ENCODE results near the gene LDB1.

Gene LDB1

GRCh38 chr10:102134416-102134815 lies 14.2 kb upstream of the LDB1 start:
- TF ChIP-seq NFIC (IDR thresholded peaks at IDR 0.05) (no peak), RAD21 (IDR thresholded peaks at IDR 0.05; ENCODE audit: low read depth) (no peak), CEBPB (IDR thresholded peaks at IDR 0.05) (no peak), EGR1 (IDR thresholded peaks at IDR 0.05) (no peak), ZBTB7A (IDR thresholded peaks at IDR 0.05; ENCODE audit: low read depth) (no peak), TEAD4 (IDR thresholded peaks at IDR 0.05) (no peak), FOXM1 (IDR thresholded peaks at IDR 0.05; ENCODE audit: borderline replicate concordance, low read depth) (no peak), TCF12 (IDR thresholded peaks at IDR 0.05; ENCODE audit: low read depth) (no peak), EP300 (IDR thresholded peaks at IDR 0.05; ENCODE audit: borderline replicate concordance) (no peak), CREB1 (IDR thresholded peaks at IDR 0.05; ENCODE audit: low read depth) (no peak), TAF1 (IDR thresholded peaks at IDR 0.05; ENCODE audit: low read depth) (no peak), YY1 (IDR thresholded peaks at IDR 0.05; ENCODE audit: low read depth) (no peak), REST (IDR thresholded peaks at IDR 0.05; ENCODE audit: low read depth) (no peak)
- TF ChIP-seq, protein P1, sequence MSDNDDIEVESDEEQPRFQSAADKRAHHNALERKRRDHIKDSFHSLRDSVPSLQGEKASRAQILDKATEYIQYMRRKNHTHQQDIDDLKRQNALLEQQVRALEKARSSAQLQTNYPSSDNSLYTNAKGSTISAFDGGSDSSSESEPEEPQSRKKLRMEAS (IDR thresholded peaks at IDR 0.05): no peak
- TF ChIP-seq, protein P2, sequence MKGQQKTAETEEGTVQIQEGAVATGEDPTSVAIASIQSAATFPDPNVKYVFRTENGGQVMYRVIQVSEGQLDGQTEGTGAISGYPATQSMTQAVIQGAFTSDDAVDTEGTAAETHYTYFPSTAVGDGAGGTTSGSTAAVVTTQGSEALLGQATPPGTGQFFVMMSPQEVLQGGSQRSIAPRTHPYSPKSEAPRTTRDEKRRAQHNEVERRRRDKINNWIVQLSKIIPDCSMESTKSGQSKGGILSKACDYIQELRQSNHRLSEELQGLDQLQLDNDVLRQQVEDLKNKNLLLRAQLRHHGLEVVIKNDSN (IDR thresholded peaks at IDR 0.05): no peak

DNA sequence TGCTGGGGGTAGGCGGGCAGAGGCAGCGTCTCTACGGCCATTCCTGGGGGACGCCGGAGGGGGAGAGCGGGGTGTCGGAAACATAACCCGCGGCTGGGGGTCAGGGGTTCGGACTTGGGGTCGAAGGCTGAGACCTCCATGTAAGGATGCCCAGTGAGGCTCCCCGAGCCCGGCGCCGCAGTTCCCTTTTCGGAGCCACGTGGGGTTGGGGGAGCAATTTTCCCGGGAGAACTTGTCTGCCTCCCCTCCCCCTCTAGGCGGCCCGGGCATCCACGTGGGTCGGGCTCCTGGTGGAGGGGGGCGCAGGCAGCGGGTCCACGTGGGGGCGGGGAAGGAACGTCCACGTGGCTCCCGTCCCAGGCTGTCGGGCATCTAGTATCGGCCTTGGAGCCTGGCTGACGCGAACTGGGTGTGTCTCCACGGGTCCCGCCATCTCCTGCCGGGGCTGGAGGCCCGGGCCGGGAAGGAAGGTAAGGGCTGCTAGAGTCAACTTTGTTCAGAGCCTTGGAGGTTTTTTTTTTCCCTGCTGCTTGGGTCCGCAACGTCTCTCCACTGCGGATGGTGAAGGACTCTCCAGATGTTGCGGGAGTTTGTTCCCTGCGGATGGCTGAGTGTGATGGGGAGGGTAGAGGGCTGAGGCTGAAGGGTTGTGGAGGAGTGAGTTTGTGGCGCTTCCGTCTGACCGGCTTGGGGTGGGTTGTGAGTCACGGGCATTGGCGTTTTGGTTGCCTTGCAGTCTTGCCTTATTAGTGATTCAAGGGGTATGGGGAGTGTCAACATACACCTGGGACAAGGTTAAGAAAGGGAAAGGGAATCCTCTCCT lies 13.4 kb upstream of the LDB1 start:
- TF ChIP-seq CREB1 (IDR thresholded peaks at IDR 0.05; ENCODE audit: low read depth) (no peak), TCF12 (IDR thresholded peaks at IDR 0.05; ENCODE audit: low read depth) (peak; percentile 59), ZBTB7A (IDR thresholded peaks at IDR 0.05; ENCODE audit: low read depth) (peak; percentile 84; the same call in 1 of the 2 replicates), RAD21 (IDR thresholded peaks at IDR 0.05; ENCODE audit: low read depth) (no peak)
- TF ChIP-seq, protein P1 (IDR thresholded peaks at IDR 0.05): peak; percentile 98
- TF ChIP-seq, protein P2 (IDR thresholded peaks at IDR 0.05): peak; percentile 88

DNA sequence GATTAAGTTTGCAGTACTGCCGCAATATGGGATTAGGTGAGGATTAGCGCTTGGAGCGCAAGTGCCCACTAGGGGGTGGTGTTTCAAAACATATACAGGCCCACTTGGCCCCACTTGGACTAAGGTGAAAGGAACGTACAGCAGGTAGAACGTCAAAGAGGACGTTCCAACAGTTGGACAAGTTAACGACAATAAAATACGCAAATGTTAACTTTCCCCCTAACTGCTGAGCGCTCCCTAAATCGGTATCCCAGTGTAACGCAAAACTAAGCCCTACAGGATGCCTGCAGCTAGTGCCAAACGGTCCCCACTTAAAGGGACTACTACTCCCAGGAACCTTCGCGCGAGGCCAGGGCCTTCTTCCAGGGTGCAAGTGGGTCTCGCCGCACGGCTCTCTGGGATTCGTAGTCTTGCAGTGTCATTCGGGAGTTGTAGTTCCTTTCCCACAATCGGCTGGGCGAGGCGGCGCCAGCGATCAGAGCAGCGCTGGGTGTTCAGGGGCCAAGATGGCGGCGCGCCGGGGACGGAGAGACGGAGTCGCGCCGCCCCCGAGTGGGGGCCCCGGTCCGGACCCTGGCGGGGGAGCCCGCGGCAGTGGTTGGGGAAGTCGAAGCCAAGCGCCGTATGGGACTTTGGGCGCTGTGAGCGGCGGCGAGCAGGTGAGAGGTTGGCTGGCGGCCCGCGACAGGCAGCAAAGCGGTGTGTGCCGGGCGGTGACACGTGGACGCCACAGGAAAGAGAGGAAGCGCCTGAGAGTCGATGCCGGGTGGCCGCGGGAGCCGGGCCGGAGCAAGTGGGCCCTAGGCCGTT lies 12.6 kb upstream of the LDB1 start, which contains the start of gene PPRC1:
TSS of gene PPRC1 (plus strand) at position 478 of the 810 bp plus-strand sequence. CDS start at position 507, 29 bp downstream.
- TF ChIP-seq ZBTB7A (IDR thresholded peaks at IDR 0.05; ENCODE audit: low read depth) (no peak; the same call in 1 of the 2 replicates), REST (IDR thresholded peaks at IDR 0.05; ENCODE audit: low read depth) (no peak), TAF1 (IDR thresholded peaks at IDR 0.05; ENCODE audit: low read depth) (peak; percentile 99), CREB1 (IDR thresholded peaks at IDR 0.05; ENCODE audit: low read depth) (no peak; the same call in 1 of the 2 replicates), TCF12 (IDR thresholded peaks at IDR 0.05; ENCODE audit: low read depth) (peak; percentile 78), RAD21 (IDR thresholded peaks at IDR 0.05; ENCODE audit: low read depth) (peak; percentile 84), FOXM1 (IDR thresholded peaks at IDR 0.05; ENCODE audit: borderline replicate concordance, low read depth) (peak; percentile 30; the same call in 1 of the 2 replicates), YY1 (IDR thresholded peaks at IDR 0.05; ENCODE audit: low read depth) (peak; percentile 97), EGR1 (IDR thresholded peaks at IDR 0.05) (peak; percentile 68; the same call in 1 of the 2 replicates), CEBPB (IDR thresholded peaks at IDR 0.05) (0 out of 2 replicates have a peak, but pooled peaks have one; percentile 48), TEAD4 (IDR thresholded peaks at IDR 0.05) (no peak; the same call in 1 of the 2 replicates), EP300 (IDR thresholded peaks at IDR 0.05; ENCODE audit: borderline replicate concordance) (no peak), NFIC (IDR thresholded peaks at IDR 0.05) (peak; percentile 15; the same call in 1 of the 2 replicates)
- TF ChIP-seq, protein P2 (IDR thresholded peaks at IDR 0.05): peak; percentile 52
- TF ChIP-seq, protein P1 (IDR thresholded peaks at IDR 0.05): peak; percentile 84; the same call in 1 of the 2 replicates

GRCh38 chr10:102132193-102132562 lies 12.0 kb upstream of the LDB1 start:
- TF ChIP-seq, protein P1 (IDR thresholded peaks at IDR 0.05): no peak
- TF ChIP-seq NFIC (IDR thresholded peaks at IDR 0.05) (no peak), CEBPB (IDR thresholded peaks at IDR 0.05) (no peak), RAD21 (IDR thresholded peaks at IDR 0.05; ENCODE audit: low read depth) (no peak), EGR1 (IDR thresholded peaks at IDR 0.05) (no peak), TAF1 (IDR thresholded peaks at IDR 0.05; ENCODE audit: low read depth) (no peak), ZBTB7A (IDR thresholded peaks at IDR 0.05; ENCODE audit: low read depth) (no peak), TCF12 (IDR thresholded peaks at IDR 0.05; ENCODE audit: low read depth) (no peak), CREB1 (IDR thresholded peaks at IDR 0.05; ENCODE audit: low read depth) (no peak), FOXM1 (IDR thresholded peaks at IDR 0.05; ENCODE audit: borderline replicate concordance, low read depth) (no peak), YY1 (IDR thresholded peaks at IDR 0.05; ENCODE audit: low read depth) (no peak), REST (IDR thresholded peaks at IDR 0.05; ENCODE audit: low read depth) (no peak), EP300 (IDR thresholded peaks at IDR 0.05; ENCODE audit: borderline replicate concordance) (no peak), TEAD4 (IDR thresholded peaks at IDR 0.05) (no peak)
- TF ChIP-seq, protein P2 (IDR thresholded peaks at IDR 0.05): no peak

Data from Ishikawa (cell line).